H9 (cell line): ENCODE data around the gene LIPC. TPM values are rescaled to one million over a fixed set of nuclear protein-coding genes. Genes with fewer than 3 reads are reported as not detected.

Experiments used
- DNase-seq: peaks from one replicate; pipeline ENCODE4 v3.0.0-alpha.2; 2017
- H2AFZ ChIP-seq: one replicate; pipeline ENCODE4 v1.6.1; 2013; ENCODE audit warnings: mild to moderate bottlenecking, low read length, control low read depth, moderate library complexity
- H2AK5ac ChIP-seq: 2 replicates; pipeline ENCODE4 v1.6.1; 2013; ENCODE audit warnings: low read length, control low read depth, mixed read lengths; ENCODE audit not compliant: insufficient read length
- H2BK120ac ChIP-seq: one replicate; pipeline ENCODE4 v1.6.1; 2013; ENCODE audit warnings: low read depth, mild to moderate bottlenecking, low read length, control low read depth, inconsistent platforms; ENCODE audit not compliant: poor library complexity, severe bottlenecking
- H2BK12ac ChIP-seq: 2 replicates; pipeline ENCODE4 v1.6.1; 2013; ENCODE audit warnings: low read length, control low read depth, mixed read lengths, low read depth; ENCODE audit not compliant: insufficient read length
- H2BK15ac ChIP-seq: 2 replicates; pipeline ENCODE4 v1.6.1; 2013; ENCODE audit warnings: low read depth, low read length, control low read depth
- H2BK20ac ChIP-seq: one replicate; pipeline ENCODE4 v1.6.1; 2013; ENCODE audit warnings: low read depth, mild to moderate bottlenecking, low read length, control low read depth, inconsistent platforms; ENCODE audit not compliant: poor library complexity, severe bottlenecking
- H2BK5ac ChIP-seq: 2 replicates; pipeline ENCODE4 v1.6.1; 2013; ENCODE audit warnings: low read length, control low read depth, mixed read lengths; ENCODE audit not compliant: insufficient read length
- H3K14ac ChIP-seq: 2 replicates; pipeline ENCODE4 v1.6.1; 2013; ENCODE audit warnings: low read length, control low read depth; ENCODE audit not compliant: insufficient read depth
- H3K18ac ChIP-seq: 2 replicates; pipeline ENCODE4 v1.6.1; 2013; ENCODE audit warnings: low read depth, mild to moderate bottlenecking, mixed read lengths, low read length, control low read depth; ENCODE audit not compliant: insufficient read length
- H3K23ac ChIP-seq: 2 replicates; pipeline ENCODE4 v1.6.1; 2013; ENCODE audit warnings: low read length, control low read depth, mixed read lengths, low read depth; ENCODE audit not compliant: insufficient read length
- H3K23me2 ChIP-seq: 2 replicates; pipeline ENCODE4 v1.6.1; 2013; ENCODE audit warnings: low read depth, mild to moderate bottlenecking, mixed read lengths, low read length, control low read depth; ENCODE audit not compliant: insufficient read length, poor library complexity, severe bottlenecking
- H3K27ac ChIP-seq: 2 replicates; pipeline ENCODE4 v1.5.1; 2013; ENCODE audit warnings: low read length, control low read depth, mixed read lengths, low read depth; ENCODE audit not compliant: insufficient read length
- H3K27me3 ChIP-seq: 2 replicates; pipeline ENCODE4 v1.6.1; 2013; ENCODE audit warnings: low read length, control low read depth, inconsistent platforms; ENCODE audit not compliant: insufficient read depth
- H3K4ac ChIP-seq: 2 replicates; pipeline ENCODE4 v1.6.1; 2013; ENCODE audit warnings: low read depth, mild to moderate bottlenecking, control low read depth, inconsistent platforms, low read length, moderate library complexity
- H3K4me1 ChIP-seq: 2 replicates; pipeline ENCODE4 v1.6.1; 2013; ENCODE audit warnings: low read length, control low read depth, inconsistent platforms; ENCODE audit not compliant: insufficient read depth
- H3K4me2 ChIP-seq: 2 replicates; pipeline ENCODE4 v1.6.1; 2013; ENCODE audit warnings: low read length, control low read depth, mixed read lengths; ENCODE audit not compliant: insufficient read length, insufficient read depth
- H3K56ac ChIP-seq: 2 replicates; pipeline ENCODE4 v1.6.1; 2013; ENCODE audit warnings: low read depth, mild to moderate bottlenecking, mixed read lengths, low read length, control low read depth; ENCODE audit not compliant: insufficient read length
- H3K79me1 ChIP-seq: 2 replicates; pipeline ENCODE4 v1.6.1; 2013; ENCODE audit warnings: low read depth, mild to moderate bottlenecking, moderate library complexity, low read length, control low read depth, inconsistent platforms; ENCODE audit not compliant: insufficient read depth, poor library complexity, severe bottlenecking
- H3K79me2 ChIP-seq: 2 replicates; pipeline ENCODE4 v1.6.1; 2013; ENCODE audit warnings: low read length, control low read depth, inconsistent platforms; ENCODE audit not compliant: insufficient read depth
- H3K9ac ChIP-seq: 2 replicates; pipeline ENCODE4 v1.6.1; 2013; ENCODE audit warnings: low read length, control low read depth, mixed read lengths; ENCODE audit not compliant: insufficient read length; ENCODE audit errors: extremely low read depth
- H3K9me3 ChIP-seq: one replicate; pipeline ENCODE4 v1.6.1; 2013; ENCODE audit warnings: low read depth, low read length, inconsistent platforms; ENCODE audit not compliant: control insufficient read depth
- H3T11ph ChIP-seq: one replicate; pipeline ENCODE4 v1.6.1; 2013; ENCODE audit warnings: mild to moderate bottlenecking, low read length, control low read depth, inconsistent platforms
- H4K20me1 ChIP-seq: one replicate; pipeline ENCODE4 v1.6.1; 2013; ENCODE audit not compliant: control insufficient read depth, insufficient read length, insufficient read depth
- H4K5ac ChIP-seq: 2 replicates; pipeline ENCODE4 v1.6.1; 2013; ENCODE audit warnings: low read depth, mild to moderate bottlenecking, mixed read lengths, low read length, control low read depth; ENCODE audit not compliant: insufficient read length
- H4K8ac ChIP-seq: replicated peaks from 2 replicates; pipeline ENCODE4 v1.6.1; 2013; ENCODE audit warnings: low read length, control low read depth, mixed read lengths, low read depth; ENCODE audit not compliant: insufficient read length
- H4K91ac ChIP-seq: 2 replicates; pipeline ENCODE4 v1.6.1; 2013; ENCODE audit warnings: low read depth, mild to moderate bottlenecking, moderate library complexity, mixed read lengths, low read length, control low read depth; ENCODE audit not compliant: insufficient read length
- H3K27ac Mint-ChIP-seq, 3 experiments: 2 replicates in 2 of 3; 3 replicates in 1 of 3; pipeline ENCODE4 v1.8.0; 2020 to 2021; ENCODE audit warnings: mixed read lengths in 3 of 3, mild to moderate bottlenecking in 1 of 3, moderate library complexity in 1 of 3
- H3K27me3 Mint-ChIP-seq: 2 replicates; pipeline ENCODE4 v1.8.0; 2021; ENCODE audit warnings: low read depth, mild to moderate bottlenecking, moderate library complexity, mixed read lengths
- H3K36me3 Mint-ChIP-seq, 3 experiments: 2 replicates in 2 of 3; 3 replicates in 1 of 3; pipeline ENCODE4 v1.8.0; 2020 to 2021; ENCODE audit warnings: low read depth in 3 of 3, mixed read lengths in 3 of 3; ENCODE audit not compliant: insufficient read depth in 1 of 3
- H3K4me1 Mint-ChIP-seq, 2 experiments: 2 replicates each; pipeline ENCODE4 v1.8.0; 2020; ENCODE audit warnings: mixed read lengths in 2 of 2
- H3K4me3 Mint-ChIP-seq, 2 experiments: 2 replicates in 1 of 2; 3 replicates in 1 of 2; pipeline ENCODE4 v1.8.0; 2020 to 2021; ENCODE audit warnings: mild to moderate bottlenecking in 2 of 2, mixed read lengths in 2 of 2, moderate library complexity in 1 of 2
- H3K9me3 Mint-ChIP-seq, 2 experiments: 2 replicates in 1 of 2; 3 replicates in 1 of 2; pipeline ENCODE4 v1.8.0; 2020; ENCODE audit warnings: mild to moderate bottlenecking in 2 of 2, mixed read lengths in 2 of 2, moderate library complexity in 1 of 2
- WGBS: extraction: QIAGEN DNeasy Blood & Tissue Kit; methylation state at CpG from one replicate; pipeline ENCODE4 v1.1.7; 2013; ENCODE audit warnings: missing lambda C conversion rate, low lambda C conversion rate, mixed read lengths; ENCODE audit not compliant: insufficient read length; ENCODE audit errors: extremely low coverage; 5-methylcytosine and 5-hydroxymethylcytosine counted together
- total RNA-seq: library from RNA; stranded (reverse); gene quantifications from 2 replicates; pipeline ENCODE4 v1.2.1, GENCODE V29; 2021
- TF ChIP-seq, protein P1 (sequence below): fragments of 200-600 bp; sonication (generic); conservative IDR thresholded peaks from 3 replicates; pipeline ENCODE4 v1.8.0; 2021; ENCODE audit warnings: antibody characterized with exemption, mild to moderate bottlenecking

The LIPC gene
- total RNA-seq, 1 experiment from 2014 or later, result not detected

DNA sequence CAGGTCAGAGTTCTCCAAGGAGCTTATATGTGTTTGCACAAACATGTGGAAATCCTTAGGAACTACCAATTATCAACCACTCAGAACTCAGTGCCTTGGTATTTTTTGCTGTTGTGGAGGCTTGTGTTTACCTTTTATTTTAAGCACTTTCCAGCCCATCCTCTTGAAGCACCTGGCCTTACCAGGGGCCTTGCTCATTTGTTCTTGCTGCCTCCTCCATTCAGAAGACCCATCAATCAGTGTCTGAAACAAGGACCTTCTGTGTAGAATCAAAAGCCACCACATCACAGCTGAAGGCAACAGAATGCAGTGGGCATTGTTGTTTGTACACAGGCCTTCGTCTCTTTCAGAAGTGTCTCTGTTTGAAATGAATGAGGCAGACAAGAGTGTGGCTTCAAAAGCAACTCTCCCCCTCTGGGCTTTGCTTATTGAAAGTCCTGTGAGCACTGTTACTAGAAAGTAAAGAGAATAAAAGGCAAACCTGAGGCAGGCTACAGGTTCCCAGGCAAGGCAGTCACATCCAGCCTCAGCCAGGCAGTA lies 24.5 kb upstream of the LIPC start:
- H3K14ac ChIP-seq, result no peak overlapping the region

More for the DNA sequence above, 24.5 kb upstream of the LIPC start:
- no CpG with 5 or more reads among the region's 1 CpG for WGBS
- Mint-ChIP-seq H3K27ac (no peak overlapping the region), H3K4me3 (no peak overlapping the region), H3K36me3 (no peaks in the 10 kb centered on the region; a peak in 1 of 7 replicates), H3K27me3 (peaks cover 2% of the 10 kb centered on the region; the same call in 1 of the 2 replicates), H3K4me1 (peaks cover 5 to 14% of the 10 kb centered on the region in 2 experiments), H3K9me3 (no peaks in the 10 kb centered on the region)
- DNase-seq, result no peak
- Histone ChIP-seq H4K91ac (no peak overlapping the region), H4K20me1 (no peaks in the 10 kb centered on the region), H4K5ac (no peak overlapping the region), H2AFZ (no peak overlapping the region), H3K4ac (no peak overlapping the region), H2BK20ac (no peak overlapping the region), H3K79me2 (no peaks in the 10 kb centered on the region), H2BK15ac (no peak overlapping the region), H3K9me3 (no peaks in the 10 kb centered on the region), H2BK5ac (no peak overlapping the region), H3K4me1 (no peaks in the 10 kb centered on the region), H3K23ac (no peak overlapping the region), H2BK120ac (no peak overlapping the region), H3K27ac (no peak overlapping the region), H3K23me2 (no peaks in the 10 kb centered on the region), H3K9ac (no peak overlapping the region), H3K27me3 (no peaks in the 10 kb centered on the region), H3K79me1 (no peaks in the 10 kb centered on the region), H3K18ac (no peak overlapping the region), H3T11ph (no peak overlapping the region), H3K56ac (no peak overlapping the region), H2BK12ac (no peak overlapping the region), H4K8ac (no peak overlapping the region), H2AK5ac (no peak overlapping the region), H3K4me2 (no peak overlapping the region)
- TF ChIP-seq, protein P1, sequence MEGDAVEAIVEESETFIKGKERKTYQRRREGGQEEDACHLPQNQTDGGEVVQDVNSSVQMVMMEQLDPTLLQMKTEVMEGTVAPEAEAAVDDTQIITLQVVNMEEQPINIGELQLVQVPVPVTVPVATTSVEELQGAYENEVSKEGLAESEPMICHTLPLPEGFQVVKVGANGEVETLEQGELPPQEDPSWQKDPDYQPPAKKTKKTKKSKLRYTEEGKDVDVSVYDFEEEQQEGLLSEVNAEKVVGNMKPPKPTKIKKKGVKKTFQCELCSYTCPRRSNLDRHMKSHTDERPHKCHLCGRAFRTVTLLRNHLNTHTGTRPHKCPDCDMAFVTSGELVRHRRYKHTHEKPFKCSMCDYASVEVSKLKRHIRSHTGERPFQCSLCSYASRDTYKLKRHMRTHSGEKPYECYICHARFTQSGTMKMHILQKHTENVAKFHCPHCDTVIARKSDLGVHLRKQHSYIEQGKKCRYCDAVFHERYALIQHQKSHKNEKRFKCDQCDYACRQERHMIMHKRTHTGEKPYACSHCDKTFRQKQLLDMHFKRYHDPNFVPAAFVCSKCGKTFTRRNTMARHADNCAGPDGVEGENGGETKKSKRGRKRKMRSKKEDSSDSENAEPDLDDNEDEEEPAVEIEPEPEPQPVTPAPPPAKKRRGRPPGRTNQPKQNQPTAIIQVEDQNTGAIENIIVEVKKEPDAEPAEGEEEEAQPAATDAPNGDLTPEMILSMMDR, result no peak
